ENCODE results near the gene GP9.

DNA sequence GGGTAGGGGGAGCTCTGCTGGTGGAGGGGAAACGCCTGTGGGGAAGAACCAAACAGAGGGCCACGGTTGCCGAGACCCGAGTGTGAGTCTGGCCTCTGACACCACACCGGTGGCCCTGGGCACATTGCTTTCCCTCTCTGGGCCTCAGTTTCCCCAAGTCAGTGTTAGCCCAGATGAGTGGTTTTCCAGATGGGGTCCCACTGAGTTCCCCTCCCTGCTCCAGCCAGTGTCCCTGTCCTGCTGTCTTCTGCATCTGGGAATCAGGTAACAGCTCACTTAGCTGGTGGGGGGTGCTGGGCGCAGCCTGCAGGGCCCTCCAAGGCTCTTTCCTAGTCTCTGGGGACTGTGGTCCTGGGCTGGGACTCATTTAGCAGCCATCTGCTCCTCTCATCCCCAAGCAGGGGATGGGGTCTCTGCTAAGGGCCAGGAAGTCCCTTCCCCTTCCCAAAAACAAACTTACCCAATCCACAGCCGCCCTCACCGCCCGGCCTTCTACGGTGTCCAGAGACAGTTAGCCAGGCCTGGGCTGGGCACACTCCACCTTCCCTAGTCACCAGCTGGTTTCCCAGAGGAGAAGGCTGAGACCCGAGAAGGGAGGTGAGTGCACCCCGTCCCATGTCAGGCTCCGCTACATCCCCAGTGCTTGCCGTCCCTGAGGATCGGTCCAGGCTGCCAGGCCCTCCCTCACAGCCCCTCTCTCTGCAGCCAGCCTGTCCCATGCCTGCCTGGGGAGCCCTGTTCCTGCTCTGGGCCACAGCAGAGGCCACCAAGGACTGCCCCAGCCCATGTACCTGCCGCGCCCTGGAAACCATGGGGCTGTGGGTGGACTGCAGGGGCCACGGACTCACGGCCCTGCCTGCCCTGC, 676 bp downstream of the GP9 start:
- TF ChIP-seq RARB (CRISPR knock-in tag; IDR thresholded peaks at IDR 0.05) (no peak), ESRRG (CRISPR knock-in tag; IDR thresholded peaks at IDR 0.05) (no peak), ISL1 (CRISPR knock-in tag; IDR thresholded peaks at IDR 0.05) (no peak), ZFP30 (CRISPR knock-in tag; IDR thresholded peaks at IDR 0.05) (no peak), ZC3H10 (CRISPR knock-in tag; IDR thresholded peaks at IDR 0.05) (no peak)
- TF ChIP-seq, protein P1, sequence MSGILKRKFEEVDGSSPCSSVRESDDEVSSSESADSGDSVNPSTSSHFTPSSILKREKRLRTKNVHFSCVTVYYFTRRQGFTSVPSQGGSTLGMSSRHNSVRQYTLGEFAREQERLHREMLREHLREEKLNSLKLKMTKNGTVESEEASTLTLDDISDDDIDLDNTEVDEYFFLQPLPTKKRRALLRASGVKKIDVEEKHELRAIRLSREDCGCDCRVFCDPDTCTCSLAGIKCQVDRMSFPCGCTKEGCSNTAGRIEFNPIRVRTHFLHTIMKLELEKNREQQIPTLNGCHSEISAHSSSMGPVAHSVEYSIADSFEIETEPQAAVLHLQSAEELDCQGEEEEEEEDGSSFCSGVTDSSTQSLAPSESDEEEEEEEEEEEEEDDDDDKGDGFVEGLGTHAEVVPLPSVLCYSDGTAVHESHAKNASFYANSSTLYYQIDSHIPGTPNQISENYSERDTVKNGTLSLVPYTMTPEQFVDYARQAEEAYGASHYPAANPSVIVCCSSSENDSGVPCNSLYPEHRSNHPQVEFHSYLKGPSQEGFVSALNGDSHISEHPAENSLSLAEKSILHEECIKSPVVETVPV (CRISPR knock-in tag; IDR thresholded peaks at IDR 0.05), result no peak
- TF ChIP-seq, protein P2, sequence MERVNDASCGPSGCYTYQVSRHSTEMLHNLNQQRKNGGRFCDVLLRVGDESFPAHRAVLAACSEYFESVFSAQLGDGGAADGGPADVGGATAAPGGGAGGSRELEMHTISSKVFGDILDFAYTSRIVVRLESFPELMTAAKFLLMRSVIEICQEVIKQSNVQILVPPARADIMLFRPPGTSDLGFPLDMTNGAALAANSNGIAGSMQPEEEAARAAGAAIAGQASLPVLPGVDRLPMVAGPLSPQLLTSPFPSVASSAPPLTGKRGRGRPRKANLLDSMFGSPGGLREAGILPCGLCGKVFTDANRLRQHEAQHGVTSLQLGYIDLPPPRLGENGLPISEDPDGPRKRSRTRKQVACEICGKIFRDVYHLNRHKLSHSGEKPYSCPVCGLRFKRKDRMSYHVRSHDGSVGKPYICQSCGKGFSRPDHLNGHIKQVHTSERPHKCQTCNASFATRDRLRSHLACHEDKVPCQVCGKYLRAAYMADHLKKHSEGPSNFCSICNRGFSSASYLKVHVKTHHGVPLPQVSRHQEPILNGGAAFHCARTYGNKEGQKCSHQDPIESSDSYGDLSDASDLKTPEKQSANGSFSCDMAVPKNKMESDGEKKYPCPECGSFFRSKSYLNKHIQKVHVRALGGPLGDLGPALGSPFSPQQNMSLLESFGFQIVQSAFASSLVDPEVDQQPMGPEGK (CRISPR knock-in tag; IDR thresholded peaks at IDR 0.05; ENCODE audit: borderline replicate concordance), result no peak
- TF ChIP-seq, protein P3, sequence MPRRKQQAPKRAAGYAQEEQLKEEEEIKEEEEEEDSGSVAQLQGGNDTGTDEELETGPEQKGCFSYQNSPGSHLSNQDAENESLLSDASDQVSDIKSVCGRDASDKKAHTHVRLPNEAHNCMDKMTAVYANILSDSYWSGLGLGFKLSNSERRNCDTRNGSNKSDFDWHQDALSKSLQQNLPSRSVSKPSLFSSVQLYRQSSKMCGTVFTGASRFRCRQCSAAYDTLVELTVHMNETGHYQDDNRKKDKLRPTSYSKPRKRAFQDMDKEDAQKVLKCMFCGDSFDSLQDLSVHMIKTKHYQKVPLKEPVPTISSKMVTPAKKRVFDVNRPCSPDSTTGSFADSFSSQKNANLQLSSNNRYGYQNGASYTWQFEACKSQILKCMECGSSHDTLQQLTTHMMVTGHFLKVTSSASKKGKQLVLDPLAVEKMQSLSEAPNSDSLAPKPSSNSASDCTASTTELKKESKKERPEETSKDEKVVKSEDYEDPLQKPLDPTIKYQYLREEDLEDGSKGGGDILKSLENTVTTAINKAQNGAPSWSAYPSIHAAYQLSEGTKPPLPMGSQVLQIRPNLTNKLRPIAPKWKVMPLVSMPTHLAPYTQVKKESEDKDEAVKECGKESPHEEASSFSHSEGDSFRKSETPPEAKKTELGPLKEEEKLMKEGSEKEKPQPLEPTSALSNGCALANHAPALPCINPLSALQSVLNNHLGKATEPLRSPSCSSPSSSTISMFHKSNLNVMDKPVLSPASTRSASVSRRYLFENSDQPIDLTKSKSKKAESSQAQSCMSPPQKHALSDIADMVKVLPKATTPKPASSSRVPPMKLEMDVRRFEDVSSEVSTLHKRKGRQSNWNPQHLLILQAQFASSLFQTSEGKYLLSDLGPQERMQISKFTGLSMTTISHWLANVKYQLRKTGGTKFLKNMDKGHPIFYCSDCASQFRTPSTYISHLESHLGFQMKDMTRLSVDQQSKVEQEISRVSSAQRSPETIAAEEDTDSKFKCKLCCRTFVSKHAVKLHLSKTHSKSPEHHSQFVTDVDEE (CRISPR knock-in tag; IDR thresholded peaks at IDR 0.05), result no peak

All from SK-N-SH treated with all-trans-retinoic acid at 6 μM for 48 hours (cell line).